Upper lobe of left lung (tissue), 4 donors: Measurements from ENCODE around the gene OPRM1.

Experiments used
- POLR2AphosphoS5 ChIP-seq, 2 donors: sonication (generic); formaldehyde crosslinking; IDR thresholded peaks; one replicate each; pipeline ENCODE4 v1.5.1; 2017; ENCODE audit warnings: antibody characterized with exemption in 2 of 2
- TF ChIP-seq, protein P1 (sequence below), 6 experiments: fragments of 450-650 bp in 4 of 6; fragments of 200-600 bp in 2 of 6; sonication (generic) in 2 of 6; IDR thresholded peaks; one replicate each; pipeline ENCODE4 v1.5.1; 2016 to 2019; ENCODE audit warnings: antibody characterized with exemption in 6 of 6

DNA sequence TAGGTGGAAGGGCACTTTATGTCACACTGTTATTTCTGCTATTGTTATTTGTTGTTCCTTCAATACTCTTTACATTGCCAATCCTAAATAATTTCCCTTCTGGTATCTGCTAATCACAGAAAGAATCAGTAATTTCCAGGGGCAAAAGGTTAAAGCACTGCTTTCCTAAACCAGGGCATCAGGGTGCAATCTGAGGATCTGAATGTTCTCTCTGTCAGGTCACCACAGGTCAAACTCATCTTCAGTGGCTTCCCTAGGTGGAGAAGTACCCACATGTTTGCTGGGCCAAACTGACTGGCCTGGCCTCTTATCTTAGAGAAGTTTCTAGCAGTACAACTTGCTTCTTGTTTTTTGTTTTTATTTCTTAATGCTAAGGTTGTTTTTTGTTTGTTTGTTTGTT is 118.7 kb downstream of the OPRM1 start:
- TF ChIP-seq, protein P1, sequence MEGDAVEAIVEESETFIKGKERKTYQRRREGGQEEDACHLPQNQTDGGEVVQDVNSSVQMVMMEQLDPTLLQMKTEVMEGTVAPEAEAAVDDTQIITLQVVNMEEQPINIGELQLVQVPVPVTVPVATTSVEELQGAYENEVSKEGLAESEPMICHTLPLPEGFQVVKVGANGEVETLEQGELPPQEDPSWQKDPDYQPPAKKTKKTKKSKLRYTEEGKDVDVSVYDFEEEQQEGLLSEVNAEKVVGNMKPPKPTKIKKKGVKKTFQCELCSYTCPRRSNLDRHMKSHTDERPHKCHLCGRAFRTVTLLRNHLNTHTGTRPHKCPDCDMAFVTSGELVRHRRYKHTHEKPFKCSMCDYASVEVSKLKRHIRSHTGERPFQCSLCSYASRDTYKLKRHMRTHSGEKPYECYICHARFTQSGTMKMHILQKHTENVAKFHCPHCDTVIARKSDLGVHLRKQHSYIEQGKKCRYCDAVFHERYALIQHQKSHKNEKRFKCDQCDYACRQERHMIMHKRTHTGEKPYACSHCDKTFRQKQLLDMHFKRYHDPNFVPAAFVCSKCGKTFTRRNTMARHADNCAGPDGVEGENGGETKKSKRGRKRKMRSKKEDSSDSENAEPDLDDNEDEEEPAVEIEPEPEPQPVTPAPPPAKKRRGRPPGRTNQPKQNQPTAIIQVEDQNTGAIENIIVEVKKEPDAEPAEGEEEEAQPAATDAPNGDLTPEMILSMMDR (IDR thresholded peaks at IDR 0.05): no peak
- no peak for TF ChIP-seq POLR2AphosphoS5 (IDR thresholded peaks at IDR 0.05)
